COLO668 (cell line): ENCODE results near the gene CAMTA1.

ENCODE experiments used
- DNase-seq: peaks from one replicate; lab custom pipeline; 2025; ENCODE audit not compliant: unreplicated experiment; lab: John Stamatoyannopoulos, UW

The CAMTA1 gene

DNA sequence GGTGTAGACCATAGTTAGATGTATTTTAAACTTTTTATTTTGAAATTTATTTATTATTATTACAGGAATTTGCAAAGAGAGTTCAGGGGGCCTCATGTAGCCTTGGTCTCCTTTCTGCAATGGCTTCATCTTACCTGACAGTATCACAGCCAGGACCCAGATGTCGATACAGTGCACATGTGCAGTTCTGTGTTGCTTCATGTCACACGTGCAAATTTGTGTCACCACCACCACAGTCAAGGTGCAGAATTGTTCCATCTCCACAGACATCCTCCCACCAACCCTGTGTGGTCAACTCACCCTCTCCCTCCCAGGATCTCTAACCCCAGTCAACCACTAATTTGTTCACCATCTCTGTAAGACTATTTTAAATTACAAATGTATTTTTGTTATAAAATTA, 184.5 kb downstream of the CAMTA1 start:
- no peak for DNase-seq

DNA sequence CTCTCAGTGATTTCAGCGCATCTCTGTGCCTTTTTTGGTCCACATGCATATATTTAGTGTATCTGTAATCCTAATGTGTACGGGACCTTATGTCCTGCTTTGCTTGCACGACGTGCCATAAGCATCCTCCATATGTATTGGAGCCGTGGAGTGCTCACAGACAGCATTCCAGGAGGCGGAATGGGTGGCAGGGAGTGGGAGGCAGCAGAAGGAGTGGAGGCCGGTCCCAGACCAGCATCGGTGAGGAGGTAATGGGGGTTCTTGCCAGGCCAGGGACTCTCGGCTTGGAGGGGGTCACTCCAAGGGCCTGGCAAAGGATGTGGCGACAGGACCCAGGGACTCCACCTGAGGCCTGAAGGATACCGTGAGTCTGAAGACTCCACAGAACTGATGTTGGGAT, 185.0 kb downstream of the CAMTA1 start:
- no peak for DNase-seq

DNA sequence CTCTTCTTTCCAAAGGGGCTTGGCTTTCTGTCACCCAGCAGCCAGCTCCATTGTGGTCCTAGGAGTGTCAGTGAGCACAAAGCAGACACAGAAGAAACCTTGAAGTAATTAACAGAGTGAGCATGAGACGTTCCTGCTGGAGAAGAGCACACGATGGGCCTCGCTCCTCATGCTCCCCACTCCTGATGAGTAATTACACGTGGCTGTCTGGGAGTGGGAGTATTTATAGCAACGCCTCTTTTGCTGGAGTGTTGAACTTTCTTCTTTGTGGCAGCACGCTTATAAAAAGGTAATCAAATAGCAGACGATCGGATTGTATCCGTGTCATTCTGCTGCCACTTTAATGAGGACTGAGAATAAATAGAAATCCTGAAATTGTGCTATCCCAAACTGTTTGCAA, 185.8 kb downstream of the CAMTA1 start:
- no peak for DNase-seq

DNA sequence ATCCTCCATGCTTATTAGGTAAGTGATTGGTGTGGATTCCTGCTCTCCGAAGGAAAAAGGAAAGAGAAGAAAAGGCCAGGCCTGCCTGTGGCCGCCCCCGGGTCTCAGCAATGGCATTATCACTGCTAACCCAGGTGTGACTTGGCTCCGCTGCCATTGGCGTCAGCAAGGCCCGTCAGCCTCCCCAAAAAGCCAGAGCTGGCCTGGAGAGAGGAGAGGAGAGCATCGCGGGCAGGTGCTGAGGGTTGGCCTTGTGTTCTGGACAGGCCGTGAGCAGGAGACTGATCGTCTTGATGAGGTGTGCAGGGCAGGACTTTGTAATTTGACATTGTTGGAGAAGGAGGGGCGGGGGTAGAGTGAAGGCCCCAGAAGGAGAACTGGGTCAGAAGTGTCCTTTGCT, 186.4 kb downstream of the CAMTA1 start:
- no peak for DNase-seq

DNA sequence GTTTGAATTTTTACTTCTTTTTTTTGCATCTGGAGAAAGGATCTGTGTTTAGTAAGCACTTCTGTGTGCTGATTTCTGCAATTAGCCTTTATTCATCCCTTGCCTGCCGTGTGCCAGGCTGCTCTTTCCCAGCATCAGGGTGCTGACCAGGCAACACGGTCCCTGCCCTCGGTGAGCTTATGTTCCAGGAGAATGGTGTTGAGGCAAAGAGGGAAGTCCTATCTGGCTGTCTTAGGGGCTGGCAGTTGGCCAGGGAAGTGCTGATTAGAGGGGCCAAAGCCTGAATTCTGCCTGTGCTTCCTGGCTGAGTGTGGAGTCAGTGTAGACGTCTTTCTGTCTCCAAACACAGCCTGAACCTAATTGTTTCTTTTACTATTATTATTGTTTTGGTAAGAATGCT, 187.1 kb downstream of the CAMTA1 start:
- no peak for DNase-seq

DNA sequence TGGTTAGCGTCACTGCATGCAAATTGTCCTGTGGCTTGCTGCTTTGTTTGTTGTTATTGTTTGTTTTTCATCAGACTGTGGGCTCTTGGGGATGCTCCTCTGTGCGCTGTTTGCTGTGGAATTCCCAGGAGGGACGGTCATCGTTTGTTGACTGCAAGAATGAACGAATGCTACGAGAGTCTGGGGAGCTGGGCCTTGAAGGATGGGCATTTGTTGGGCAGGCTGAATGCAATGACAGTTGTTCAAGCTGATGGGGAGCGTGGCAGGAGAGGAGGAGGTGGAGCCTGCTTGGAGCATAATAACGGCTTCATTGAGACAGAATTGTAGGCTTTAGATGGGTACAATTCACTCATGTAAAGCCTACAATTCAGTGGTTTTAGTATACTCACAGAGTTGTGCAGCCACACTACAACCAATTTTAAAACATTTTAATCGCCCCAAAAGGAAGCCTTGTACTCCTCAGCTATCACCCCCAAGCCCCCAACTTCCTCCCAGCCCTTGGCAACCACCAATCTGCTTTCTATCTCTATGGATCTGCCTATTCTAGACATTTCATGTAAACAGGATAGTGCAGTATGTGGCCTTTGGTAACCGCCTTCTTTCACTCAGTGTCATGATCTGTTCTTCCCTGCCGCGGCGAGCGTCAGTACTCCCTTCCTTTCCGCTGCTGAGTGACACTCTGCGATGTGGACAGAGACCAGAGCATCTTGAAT, 190.2 kb downstream of the CAMTA1 start:
- no peak for DNase-seq

DNA sequence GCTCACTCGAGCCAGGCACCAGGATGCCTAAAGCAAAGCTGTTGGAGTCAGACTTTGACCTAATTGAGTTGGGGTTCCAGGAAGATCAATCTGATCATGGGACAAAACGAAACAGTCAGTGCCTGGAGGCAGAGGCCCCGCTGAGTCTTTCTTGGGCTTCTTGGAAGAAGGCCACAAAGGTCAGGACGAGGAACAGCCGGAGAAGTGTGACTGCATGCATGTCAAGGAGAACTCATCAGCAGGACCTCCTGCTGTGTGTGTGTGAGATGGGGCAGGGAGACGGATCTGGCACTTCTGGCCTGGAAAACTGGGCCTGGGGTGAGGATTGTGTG, 190.8 kb downstream of the CAMTA1 start:
- DNase-seq: no peak

DNA sequence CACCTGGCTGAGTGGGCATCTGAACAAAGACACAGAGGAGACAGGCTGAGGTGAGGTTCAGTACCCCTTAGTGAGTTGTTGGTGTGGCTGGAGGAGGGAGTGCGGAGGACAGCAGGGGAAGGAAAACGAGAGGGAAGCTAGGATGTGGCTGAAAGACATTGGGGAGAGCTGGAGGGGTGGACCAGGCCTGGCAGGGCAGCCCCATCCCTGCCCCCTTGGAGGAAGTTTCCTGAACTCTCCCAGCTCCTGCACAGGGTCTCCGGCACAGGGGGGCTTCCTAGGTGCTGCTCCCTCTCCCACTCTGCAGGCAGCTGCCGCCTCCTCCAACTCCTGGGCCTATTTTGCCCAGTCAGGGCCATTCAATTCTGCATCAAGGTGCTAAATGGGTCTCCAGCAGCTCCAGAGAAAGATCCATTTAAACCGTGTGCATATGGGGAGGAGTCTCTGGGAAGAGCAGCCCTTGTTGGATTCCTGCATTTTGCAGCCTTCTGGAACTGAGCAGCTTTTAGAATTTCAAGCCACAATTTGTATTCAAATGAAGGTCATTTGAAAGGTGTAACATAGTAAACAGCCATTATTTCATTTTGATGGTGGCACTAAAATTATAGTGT, 193.9 kb downstream of the CAMTA1 start:
- DNase-seq: no peak

DNA sequence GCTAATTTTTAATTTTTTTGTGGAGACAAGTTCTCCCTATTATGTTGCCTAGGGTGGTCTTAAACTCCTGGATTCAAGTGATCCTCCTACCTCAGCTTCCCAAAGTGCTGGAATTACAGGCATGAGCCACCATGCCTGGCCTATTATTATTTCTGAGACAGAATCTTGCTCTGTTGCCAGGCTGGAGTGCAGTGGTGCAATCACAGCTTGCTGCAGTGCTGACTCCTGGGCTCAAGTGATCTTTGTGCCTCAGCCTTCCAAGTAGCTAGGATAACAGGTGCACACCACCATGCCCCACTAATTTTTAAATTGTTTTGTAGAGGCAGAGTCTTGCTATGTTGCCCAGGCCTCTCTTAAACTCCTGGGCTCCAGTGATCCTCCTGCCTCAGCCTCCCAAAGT, 196.3 kb downstream of the CAMTA1 start:
- no peak for DNase-seq

DNA sequence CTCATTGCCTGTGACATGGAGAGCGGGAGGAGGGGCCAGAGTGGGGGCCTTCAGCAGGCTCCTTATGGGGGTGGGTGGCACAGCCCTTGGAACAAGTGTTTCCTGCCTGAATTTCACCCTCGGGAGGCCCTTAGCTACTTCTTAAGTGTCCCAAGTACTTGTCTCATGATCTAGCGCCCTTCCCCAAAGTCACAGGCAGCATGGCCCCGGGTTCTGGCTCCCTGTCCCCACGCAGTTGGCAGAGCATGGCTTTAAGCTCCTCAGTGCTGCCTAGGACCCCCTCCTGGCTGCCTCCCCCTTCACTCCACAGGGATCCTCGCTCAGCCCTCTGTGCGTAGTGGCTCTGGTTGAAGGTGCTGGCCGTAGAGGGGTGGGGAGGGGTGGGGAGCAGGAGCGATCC, 197.2 kb downstream of the CAMTA1 start:
- DNase-seq: no peak

DNA sequence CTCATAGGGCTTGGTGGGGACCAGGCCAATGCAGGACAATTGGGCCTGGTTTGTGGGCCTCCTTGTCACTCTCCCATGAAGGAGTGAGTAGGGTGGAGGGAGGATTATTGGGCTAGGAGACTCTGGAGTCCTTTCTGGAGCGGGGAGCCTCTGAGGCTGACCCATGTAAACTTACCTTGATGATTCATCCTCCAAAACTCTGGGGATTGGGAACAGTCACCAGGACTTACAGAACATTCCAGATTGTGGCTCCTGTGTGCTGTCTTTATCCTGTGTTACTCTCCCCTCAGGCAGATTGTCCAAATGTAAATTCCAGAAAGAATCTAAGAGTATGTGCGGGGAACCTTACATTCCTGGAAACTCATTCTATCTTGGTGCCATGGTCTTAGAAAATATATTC, 197.6 kb downstream of the CAMTA1 start:
- no peak for DNase-seq

DNA sequence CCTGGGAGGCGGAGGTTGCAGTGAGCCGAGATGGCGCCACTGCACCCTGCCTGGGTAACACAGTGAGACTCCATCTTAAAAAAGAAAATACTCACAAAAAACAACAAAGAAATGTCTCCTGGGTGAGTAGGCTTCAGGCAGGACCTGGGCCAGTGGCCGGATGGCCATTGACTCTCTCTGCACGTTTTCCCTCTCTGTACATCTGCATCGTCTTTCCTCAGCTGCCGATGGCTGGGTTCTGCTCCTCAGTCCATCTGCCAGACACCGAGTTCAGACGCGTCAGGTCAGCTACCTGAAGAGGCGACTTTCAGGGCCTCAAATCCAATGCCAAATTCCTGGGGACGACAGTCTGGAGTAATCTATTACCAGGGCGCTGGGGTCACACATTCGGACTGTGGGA, 199.3 kb downstream of the CAMTA1 start:
- DNase-seq: no peak

DNA sequence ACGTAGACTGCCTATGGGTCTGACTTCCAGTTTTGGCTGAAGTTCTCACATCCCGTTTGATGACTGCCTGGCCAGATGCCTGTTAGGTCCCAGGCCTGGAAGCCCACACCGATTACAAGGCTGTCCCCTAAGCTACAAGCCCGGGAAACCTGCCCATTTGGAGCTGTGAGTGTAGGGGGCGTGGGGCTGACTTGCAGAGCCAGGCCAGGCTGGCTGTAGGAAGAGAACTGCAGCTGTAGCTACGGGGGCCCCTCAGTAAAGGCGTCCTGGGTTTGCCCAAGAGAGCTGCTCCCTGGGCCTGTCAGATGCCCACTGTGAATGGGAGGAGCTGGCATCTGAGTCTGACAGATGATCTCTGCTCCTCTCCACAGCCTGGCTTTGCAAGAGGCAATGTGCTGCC, 199.7 kb downstream of the CAMTA1 start:
- no peak for DNase-seq

DNA sequence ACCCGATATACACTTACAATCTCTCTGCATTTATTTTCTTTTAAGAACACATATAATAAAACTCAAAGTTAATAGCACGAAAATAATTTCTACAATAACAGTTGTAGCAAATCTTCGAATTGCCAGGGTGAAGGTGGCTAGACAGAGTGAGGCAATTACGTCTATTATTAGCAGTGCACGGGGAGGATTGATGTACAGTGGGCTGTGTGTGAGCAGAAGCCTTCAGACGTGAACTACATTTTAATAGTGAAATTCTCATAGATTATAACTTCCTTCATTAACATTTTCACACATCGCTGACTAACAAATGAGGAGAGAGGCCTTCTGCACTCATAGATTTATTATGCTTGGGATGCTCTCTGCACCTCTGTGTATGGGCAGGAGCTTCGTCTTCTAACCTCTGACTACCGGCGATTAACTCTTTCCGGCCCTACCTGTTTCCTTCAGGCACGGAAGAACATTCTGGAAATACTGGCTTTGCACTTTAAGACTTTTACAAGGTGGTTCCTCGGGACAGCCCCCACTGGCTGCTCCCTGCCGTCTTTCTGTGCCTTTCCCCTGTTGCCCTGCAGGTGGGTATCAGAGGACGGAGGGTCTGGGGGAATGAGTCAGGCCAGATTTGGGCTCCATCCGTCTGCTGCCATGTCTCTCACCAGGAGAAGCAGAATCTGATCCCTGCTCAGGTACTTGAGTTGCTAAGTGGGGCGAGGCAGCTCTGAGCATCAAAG, 200.5 kb downstream of the CAMTA1 start:
- DNase-seq: no peak

DNA sequence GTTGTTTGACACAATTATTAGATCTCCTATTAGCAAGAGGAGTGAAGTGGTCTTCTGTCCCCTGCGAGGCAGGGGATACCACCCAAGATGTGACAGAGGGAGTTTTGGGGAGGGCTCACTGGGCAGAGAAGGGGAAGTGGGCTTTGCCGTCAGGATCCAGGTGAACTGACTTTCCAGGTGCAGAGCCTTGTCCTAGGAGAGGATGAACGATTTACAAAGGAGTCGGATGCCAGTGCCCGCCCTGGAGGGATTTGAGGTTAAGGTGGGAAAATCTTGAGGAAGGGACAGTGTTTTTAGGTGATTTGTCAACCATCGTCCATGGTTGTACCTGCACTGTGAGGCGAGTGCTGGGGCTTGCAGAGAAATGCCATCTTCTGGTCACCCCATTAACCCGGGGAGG, 201.0 kb downstream of the CAMTA1 start:
- DNase-seq: no peak

DNA sequence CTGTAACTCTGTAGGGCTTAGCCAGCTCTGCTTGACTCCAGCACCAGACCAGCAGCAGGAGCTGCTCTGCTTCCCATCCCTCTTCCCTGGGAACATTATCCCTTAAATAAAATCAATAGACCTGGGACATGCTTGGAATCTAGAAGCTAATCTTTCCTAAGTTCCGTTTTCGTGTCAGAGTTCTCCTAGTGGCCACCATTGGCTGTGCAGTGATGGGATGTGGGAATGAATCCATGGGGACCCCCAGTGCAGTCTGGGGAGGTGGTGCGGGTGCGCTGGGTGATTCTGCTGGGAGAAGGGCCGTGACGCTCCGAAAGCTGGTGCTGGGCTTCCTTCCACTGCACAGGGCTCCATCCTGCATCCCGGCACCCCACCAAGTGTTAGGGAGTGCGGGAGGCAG, 202.7 kb downstream of the CAMTA1 start:
- DNase-seq: no peak

DNA sequence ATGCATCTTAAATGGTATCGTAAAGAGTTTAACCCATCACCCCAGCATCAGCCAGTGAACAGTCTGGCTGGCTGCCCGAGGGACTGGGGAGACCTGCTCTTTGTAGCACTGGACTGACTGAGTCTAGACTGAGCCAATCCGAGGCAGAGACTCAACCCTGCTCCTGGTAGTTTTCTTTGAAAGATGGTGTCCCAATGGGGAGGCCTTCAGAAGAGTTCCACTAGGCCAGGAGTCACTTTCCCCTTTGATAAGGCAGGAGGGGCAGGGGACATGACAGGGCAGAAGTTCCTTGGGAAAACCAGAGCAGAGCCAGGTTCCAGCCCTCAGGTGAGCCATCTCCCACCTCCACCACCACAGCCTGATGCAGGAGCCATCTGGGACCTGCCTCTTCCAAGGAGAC, 203.5 kb downstream of the CAMTA1 start:
- DNase-seq: no peak

DNA sequence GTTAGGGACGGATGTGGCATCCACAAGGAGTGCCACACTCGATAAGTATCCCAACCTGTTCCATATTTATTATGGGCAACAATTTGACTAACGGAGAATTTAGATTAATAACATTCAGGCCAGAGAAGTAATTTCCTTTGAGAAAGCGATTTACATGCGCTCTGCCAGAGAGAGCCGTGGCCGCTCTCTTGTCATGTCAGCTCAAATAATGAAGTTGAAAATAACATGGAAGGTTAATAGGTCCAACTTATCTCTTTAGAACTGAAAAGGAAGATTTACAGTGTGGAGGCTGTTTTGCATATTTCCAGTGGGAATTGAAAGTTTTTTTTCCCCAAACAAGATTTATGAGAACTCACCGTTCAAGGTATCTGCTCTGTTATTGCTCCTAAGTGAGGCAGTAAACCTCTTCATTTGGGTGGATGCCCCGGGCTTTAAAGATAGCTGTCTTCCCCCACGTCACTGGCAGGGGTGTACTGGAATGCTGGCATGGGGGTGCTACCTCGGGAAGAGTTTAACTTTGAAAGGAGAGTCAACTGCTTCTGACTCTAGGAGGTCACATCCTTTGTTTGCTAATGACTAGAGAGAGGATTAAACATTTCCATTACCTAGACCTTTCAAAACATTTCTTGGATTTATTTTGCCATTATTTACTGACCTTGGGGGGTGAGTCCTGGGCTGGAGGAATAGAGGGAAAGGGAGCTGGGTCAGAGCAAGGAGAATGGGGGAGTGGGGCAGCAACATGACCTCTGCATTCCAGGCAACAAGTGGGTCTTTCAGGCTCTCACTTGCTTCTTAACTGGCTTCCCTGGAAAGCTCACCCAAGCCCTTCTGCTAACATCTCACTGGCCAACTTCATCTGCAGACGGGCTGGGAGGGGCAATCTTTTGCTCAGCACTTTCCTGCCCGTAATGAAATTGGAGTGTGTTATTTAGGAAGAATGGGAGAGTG, 204.2 kb downstream of the CAMTA1 start:
- no peak for DNase-seq

DNA sequence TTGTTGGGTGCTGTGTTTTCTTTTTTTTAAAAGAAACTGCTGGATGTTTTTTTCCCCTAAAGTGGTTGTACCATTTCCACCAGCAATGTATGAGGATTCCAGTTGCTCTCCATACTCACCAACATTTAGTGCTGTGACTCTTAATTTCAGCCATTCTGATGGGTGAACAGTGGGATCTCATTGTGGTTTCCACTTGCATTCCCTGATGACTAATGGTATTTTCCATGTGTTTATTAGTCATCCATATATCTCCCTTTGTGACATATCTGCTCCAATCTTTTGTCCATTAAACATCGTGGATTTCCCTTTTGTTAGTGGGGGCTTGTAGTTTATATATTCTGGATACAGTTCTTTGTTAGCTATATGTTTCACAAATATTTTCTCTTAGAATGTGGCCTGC, 206.0 kb downstream of the CAMTA1 start:
- no peak for DNase-seq

DNA sequence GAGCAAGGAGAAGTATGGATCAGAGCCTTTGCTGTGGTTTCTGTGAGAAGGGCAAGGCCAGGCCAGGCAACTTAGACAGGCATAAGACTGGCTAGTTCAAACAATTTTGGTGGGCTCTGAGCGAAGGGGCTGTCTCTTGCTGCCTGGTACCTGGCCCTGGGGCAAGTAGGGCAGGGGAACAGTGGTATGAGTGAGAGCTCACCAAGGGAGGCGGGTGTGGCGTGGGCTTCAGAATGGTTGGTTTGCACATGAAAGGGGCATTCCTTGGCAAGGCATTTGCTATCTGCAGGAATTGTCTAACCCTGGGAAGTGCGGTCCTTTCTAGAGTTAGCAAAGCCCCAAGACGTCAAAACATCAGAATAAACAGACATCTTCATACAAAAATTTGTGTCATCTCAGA, 210.5 kb downstream of the CAMTA1 start:
- no peak for DNase-seq

DNA sequence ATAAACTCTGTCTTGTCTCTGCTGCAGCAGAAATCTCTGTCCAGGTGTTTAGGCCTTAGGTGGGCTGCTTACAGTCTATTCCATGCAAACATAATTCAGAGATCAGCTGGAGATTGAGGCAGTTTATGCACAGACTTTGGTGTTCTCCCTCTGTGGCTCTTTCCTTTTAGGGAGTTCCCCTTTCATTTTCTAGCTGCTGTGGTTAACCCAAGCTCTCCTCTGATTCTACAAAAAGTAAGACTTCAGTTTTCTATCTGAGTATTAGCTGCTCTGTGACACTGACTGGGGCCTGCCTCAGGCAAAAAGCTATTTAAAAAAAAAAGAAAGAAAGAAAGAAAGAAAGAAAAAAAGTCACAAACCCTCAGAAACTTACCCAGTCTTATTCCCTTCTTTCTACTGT, 211.1 kb downstream of the CAMTA1 start:
- no peak for DNase-seq

DNA sequence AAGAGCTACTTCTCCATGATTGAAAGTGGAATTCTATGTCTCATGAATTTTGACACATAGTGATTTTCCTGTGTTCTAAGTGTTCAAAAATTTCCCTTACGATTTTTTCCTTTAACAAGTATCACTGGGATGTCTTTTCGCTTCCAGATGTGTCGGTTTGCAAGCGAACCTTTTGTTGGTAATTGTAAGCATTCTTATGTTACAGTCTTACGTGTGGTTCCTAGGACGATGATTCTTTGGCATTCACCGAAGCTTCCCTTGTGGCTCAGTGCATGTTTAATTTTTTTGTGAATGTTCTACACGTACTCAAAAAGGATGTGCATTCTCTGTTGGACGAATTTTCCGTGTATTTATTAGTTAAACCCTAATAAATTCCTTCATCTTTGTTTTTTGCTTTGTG, 211.6 kb downstream of the CAMTA1 start:
- no peak for DNase-seq
